Parathyroid adenoma (tissue), 2 donors: ENCODE results near the gene TMC6.

Experiments
- H2AFZ ChIP-seq: fragments of 300-600 bp; sonication (generic); one replicate; pipeline ENCODE4 v1.7.0; 2017; ENCODE audit warnings: antibody characterized with exemption, mild to moderate bottlenecking
- H3K27ac ChIP-seq: fragments of 300-600 bp; sonication (generic); one replicate; pipeline ENCODE4 v1.7.0; 2017
- H3K27me3 ChIP-seq: fragments of 300-600 bp; sonication (generic); one replicate; pipeline ENCODE4 v1.7.0; 2017; ENCODE audit warnings: low read length; ENCODE audit not compliant: control insufficient read depth, insufficient read depth
- H3K36me3 ChIP-seq: fragments of 300-600 bp; sonication (generic); one replicate; pipeline ENCODE4 v1.7.0; 2017; ENCODE audit warnings: low read length; ENCODE audit not compliant: control insufficient read depth, insufficient read depth
- H3K4me1 ChIP-seq: fragments of 300-600 bp; sonication (generic); one replicate; pipeline ENCODE4 v1.7.0; 2017; ENCODE audit warnings: control low read depth
- H3K4me2 ChIP-seq: fragments of 300-600 bp; sonication (generic); one replicate; pipeline ENCODE4 v1.7.0; 2017; ENCODE audit warnings: low read length
- H3K4me3 ChIP-seq: fragments of 300-600 bp; sonication (generic); one replicate; pipeline ENCODE4 v1.7.0; 2017; ENCODE audit warnings: low read depth, low read length
- H3K79me2 ChIP-seq: fragments of 300-600 bp; sonication (generic); one replicate; pipeline ENCODE4 v1.7.0; 2017; ENCODE audit warnings: control low read depth
- H3K9ac ChIP-seq: fragments of 300-600 bp; sonication (generic); one replicate; pipeline ENCODE4 v1.7.0; 2017; ENCODE audit warnings: mild to moderate bottlenecking
- H3K9me3 ChIP-seq: fragments of 300-600 bp; sonication (generic); one replicate; pipeline ENCODE4 v1.7.0; 2017; ENCODE audit warnings: low read length; ENCODE audit not compliant: control insufficient read depth
- TF ChIP-seq, protein P1 (sequence below): fragments of 300-600 bp; sonication (generic); IDR thresholded peaks from one replicate; pipeline ENCODE4 v1.7.0; 2017; ENCODE audit warnings: antibody characterized with exemption, mild to moderate bottlenecking
- donor health status: primary hyperparathyroidism.

The TMC6 gene

DNA sequence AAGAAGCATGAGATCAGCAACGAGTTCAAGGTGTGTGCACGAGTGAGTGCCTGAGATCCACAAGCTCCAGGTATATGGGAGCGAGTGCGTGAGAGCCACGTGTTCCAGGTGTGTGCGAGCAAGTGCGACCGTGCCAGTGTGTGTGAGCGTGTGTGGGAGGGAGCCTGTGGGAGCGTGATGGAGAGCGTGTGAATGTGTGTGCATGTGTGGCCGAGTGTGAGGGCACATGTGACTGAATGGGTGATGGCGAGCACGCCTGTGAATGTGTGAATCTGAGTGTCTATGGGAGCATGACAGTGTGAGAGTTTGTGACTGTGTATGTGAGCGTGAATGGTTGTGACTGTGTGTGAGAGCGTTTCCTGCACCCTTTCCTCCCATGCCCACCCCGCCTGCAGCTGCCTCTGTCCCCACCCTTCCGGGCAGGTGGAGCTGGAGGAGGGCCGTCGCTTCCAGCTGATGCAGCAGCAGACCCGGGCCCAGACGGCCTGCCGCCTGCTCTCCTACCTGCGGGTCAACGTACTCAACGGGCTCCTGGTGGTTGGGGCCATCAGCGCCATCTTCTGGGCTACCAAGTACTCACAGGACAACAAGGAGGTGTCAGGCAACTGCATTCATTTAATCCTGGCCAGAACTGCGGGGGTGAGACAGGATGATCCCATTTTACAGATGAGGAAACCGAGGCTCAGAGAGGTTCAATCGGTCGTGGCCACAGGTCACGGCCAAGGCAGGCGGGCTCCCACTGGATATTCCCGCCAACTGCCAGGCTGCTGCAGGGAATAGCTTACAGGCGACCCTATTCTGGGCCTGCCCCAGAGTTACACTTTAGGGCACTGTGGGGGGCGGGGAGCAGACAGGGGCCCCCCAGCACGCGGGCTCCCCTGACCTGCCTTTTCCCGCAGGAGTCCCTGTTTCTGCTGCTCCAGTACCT, 5.7 kb upstream of the TMC6 start:
- no peaks in the 10 kb centered on the region for H3K9me3 ChIP-seq
- H3K4me3 ChIP-seq: no peak overlapping the region
- no peaks in the 10 kb centered on the region for H3K27me3 ChIP-seq
- no peak overlapping the region for H3K4me2 ChIP-seq
- no peak overlapping the region for H2AFZ ChIP-seq
- no peaks in the 10 kb centered on the region for H3K79me2 ChIP-seq
- TF ChIP-seq, protein P1, sequence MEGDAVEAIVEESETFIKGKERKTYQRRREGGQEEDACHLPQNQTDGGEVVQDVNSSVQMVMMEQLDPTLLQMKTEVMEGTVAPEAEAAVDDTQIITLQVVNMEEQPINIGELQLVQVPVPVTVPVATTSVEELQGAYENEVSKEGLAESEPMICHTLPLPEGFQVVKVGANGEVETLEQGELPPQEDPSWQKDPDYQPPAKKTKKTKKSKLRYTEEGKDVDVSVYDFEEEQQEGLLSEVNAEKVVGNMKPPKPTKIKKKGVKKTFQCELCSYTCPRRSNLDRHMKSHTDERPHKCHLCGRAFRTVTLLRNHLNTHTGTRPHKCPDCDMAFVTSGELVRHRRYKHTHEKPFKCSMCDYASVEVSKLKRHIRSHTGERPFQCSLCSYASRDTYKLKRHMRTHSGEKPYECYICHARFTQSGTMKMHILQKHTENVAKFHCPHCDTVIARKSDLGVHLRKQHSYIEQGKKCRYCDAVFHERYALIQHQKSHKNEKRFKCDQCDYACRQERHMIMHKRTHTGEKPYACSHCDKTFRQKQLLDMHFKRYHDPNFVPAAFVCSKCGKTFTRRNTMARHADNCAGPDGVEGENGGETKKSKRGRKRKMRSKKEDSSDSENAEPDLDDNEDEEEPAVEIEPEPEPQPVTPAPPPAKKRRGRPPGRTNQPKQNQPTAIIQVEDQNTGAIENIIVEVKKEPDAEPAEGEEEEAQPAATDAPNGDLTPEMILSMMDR: peak; percentile 14
- no peak overlapping the region for H3K9ac ChIP-seq
- no peaks in the 10 kb centered on the region for H3K36me3 ChIP-seq
- H3K27ac ChIP-seq: no peak overlapping the region
- H3K4me1 ChIP-seq: peaks cover 1% of the 10 kb centered on the region

DNA sequence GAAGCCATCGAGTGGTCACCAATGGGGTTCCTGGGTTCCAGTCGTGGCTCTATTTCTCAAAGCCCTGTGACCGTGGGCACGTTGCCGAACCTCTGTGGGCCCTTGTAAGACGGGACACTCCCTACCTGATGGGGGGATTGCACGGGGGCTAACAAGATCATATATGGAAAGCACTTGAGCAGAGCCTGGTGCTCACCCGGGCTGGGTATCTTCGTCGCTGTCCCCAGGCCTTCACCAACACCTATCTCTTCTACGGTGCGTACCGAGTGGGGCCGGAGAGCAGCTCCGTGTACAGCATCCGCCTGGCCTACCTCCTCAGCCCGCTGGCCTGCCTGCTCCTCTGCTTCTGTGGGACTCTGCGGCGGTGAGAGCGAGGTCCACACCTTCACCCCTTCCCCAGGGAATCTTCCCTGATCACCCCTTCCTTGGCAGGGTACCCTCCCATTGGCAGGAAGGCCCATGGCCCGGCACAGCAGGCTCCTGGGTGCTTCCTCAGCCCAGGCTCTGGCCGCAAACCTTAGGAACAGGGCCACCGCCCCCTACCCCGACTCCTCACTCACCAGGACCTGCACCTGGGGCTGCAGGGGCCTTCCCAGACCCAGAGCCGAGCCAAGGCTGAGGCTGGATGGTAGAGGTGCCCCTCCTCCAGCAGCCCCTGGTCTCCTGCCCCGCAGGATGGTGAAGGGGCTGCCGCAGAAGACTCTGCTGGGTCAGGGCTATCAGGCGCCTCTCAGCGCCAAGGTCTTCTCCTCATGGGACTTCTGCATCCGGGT, 4.8 kb upstream of the TMC6 start:
- no peak overlapping the region for H3K27ac ChIP-seq
- H2AFZ ChIP-seq: no peak overlapping the region
- TF ChIP-seq, protein P1: no peak
- H3K79me2 ChIP-seq: no peaks in the 10 kb centered on the region
- no peak overlapping the region for H3K9ac ChIP-seq
- H3K9me3 ChIP-seq: no peaks in the 10 kb centered on the region
- H3K36me3 ChIP-seq: no peaks in the 10 kb centered on the region
- no peak overlapping the region for H3K4me3 ChIP-seq
- H3K27me3 ChIP-seq: no peaks in the 10 kb centered on the region
- peaks cover 4% of the 10 kb centered on the region for H3K4me1 ChIP-seq
- H3K4me2 ChIP-seq: no peak overlapping the region

DNA sequence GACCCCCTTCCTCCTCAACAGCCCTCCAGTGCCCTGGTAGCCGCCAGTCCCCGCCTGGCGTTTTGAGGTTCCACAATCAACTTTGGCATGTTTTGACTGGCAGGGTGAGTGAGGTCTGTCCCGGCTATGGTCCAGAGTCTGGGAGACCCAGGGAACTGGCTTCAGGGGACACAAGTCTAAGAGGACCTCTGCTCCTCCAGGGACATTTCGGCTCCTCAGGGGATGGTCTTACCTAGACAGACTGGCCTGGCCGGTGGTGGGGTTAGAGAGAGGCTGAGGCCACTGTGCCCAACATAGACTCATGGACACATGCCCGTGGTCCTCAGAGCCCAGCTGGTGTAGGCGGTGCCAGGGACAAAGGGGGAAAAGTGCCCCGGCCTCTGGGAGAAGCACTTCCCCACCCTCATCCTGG, 4.2 kb upstream of the TMC6 start:
- TF ChIP-seq, protein P1: no peak
- Histone ChIP-seq H3K79me2 (no peaks in the 10 kb centered on the region), H3K36me3 (no peaks in the 10 kb centered on the region), H3K9ac (no peak overlapping the region), H3K9me3 (no peaks in the 10 kb centered on the region), H3K27me3 (no peaks in the 10 kb centered on the region), H3K27ac (no peak overlapping the region), H3K4me1 (peaks cover 4% of the 10 kb centered on the region), H2AFZ (no peak overlapping the region), H3K4me2 (no peak overlapping the region), H3K4me3 (no peak overlapping the region)

DNA sequence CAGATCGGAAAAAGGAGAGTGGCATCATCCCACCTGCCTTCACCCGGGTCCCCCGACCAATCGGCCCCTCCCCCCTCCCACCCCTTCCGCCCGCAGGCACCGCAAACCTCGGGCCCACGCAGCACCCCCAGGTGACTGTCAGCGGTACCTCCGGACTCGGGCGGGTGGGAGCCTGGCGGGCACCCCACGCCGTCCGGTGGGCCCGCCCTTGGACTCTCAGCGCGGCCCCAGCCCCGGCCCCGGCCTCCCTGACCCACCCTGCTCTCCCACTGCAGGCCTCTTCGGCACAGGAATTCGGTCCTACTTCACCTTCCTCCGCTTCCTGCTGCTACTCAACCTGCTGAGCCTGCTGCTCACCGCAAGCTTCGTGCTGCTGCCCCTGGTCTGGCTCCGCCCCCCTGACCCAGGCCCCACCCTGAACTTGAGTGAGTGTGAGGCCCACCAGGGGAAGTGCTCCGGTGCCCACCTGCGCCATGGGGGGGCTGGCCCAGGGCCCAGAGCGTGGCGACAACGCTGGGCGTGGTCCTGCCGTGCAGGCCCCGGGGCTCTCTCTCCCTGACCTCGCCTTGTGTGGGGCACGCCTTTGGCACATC, 3.6 kb upstream of the TMC6 start:
- Histone ChIP-seq H3K9ac (no peak overlapping the region), H3K4me1 (peaks cover 4% of the 10 kb centered on the region), H3K79me2 (no peaks in the 10 kb centered on the region), H3K27me3 (no peaks in the 10 kb centered on the region), H3K4me2 (no peak overlapping the region), H3K9me3 (no peaks in the 10 kb centered on the region), H3K27ac (no peak overlapping the region), H3K36me3 (no peaks in the 10 kb centered on the region), H2AFZ (peak overlapping the region; percentile 46), H3K4me3 (no peak overlapping the region)
- TF ChIP-seq, protein P1: no peak
